SK-N-SH treated with all-trans-retinoic acid at 6 μM for 48 hours (cell line): ENCODE data around the gene OR9A4.

ENCODE experiments used
- ARNTL ChIP-seq: fragments of 450-650 bp; formaldehyde crosslinking; IDR thresholded peaks from 2 replicates; pipeline ENCODE4 v1.5.0; 2020; ENCODE audit warnings: low read depth, mild to moderate bottlenecking, moderate library complexity, borderline replicate concordance
- CREB5 ChIP-seq: fragments of 250-450 bp; sonication (Bioruptor Pico); IDR thresholded peaks from 2 replicates; pipeline ENCODE4 v1.5.1; 2020; ENCODE audit warnings: low read depth, mild to moderate bottlenecking, moderate library complexity
- CSDC2 ChIP-seq: fragments of 250-450 bp; sonication (Bioruptor Pico); IDR thresholded peaks from 2 replicates; pipeline ENCODE4 v1.5.0; 2020; ENCODE audit warnings: mild to moderate bottlenecking, moderate library complexity
- PPARA ChIP-seq: fragments of 250-450 bp; sonication (Bioruptor Pico); IDR thresholded peaks from 2 replicates; pipeline ENCODE4 v1.5.0; 2020; ENCODE audit warnings: mild to moderate bottlenecking, borderline replicate concordance
- SNAI2 ChIP-seq: fragments of 250-450 bp; sonication (Bioruptor Pico); IDR thresholded peaks from 2 replicates; pipeline ENCODE4 v1.5.0; 2020; ENCODE audit warnings: mild to moderate bottlenecking, moderate library complexity
- ZNF565 ChIP-seq: fragments of 450-650 bp; formaldehyde crosslinking; conservative IDR thresholded peaks from 2 replicates; pipeline ENCODE4 v1.5.0; 2020; ENCODE audit warnings: low read depth, mild to moderate bottlenecking, moderate library complexity

DNA sequence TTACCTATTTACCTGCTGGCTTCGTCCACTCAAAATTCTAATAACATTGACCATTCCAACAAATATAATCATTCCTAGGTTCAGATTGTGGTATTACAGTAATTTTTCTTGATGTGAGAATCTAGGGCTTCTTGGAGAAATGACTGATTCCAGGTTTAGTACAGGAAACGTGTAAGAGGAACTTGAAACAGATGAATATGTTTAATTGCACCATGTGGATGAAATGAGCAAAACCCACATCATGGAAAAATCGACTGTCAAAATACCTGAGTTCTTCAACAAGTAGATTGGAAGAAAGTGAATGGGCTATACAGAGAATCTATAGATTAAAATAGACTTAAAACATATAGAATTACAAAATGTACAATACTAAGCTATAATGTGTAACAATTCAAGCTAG is 24.9 kb upstream of the OR9A4 start:
- no peak for TF ChIP-seq ZNF565 (CRISPR knock-in tag)
- no peak for TF ChIP-seq CREB5
- no peak for TF ChIP-seq CSDC2 (CRISPR knock-in tag)
- no peak for TF ChIP-seq PPARA (CRISPR knock-in tag)
- no peak for TF ChIP-seq ARNTL (CRISPR knock-in tag)
- no peak for TF ChIP-seq SNAI2 (CRISPR knock-in tag)
